ENCODE measurements around the gene ZNF609. TPM values are rescaled to one million over a fixed set of nuclear protein-coding genes. Genes with fewer than 3 reads are reported as not detected.
"Not testable (repeated sequence)": the region's sequence is repeated elsewhere in the genome, so short reads cannot be mapped to it uniquely, and the experiment has no call there.

ZNF609 gene
- total RNA-seq, 4 donors from 2014 or later: 18.6 to 40.1 (median 23.7) TPM

DNA sequence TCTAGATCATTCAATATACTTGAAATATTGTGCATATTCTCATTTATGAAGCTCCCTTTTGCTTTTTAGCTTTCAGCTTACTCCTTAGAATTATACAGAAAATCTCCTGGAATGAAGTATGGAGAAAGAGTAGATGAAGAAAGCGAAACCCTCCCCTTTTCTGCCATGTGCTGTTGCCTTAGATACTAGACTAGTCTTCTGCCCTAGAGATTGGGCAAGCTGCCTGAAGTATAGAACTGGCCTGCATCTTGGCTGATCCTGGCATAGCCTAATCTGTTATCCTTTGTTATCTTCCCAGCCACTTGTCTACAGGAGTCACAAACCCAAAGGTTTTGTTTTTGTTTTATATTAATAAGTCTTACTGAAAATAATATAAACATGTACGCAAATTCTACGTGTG, 176.2 kb downstream of the ZNF609 start:
- Histone ChIP-seq H3K36me3 (no peaks in the 10 kb centered on the region), H3K27me3 (no peaks in the 10 kb centered on the region), H3K4me1 (peaks cover 39% of the 10 kb centered on the region), H3K27ac (no peak overlapping the region), H3K9me3 (no peaks in the 10 kb centered on the region), H3K4me3 (no peak overlapping the region)
- DNase-seq (ENCODE audit: low spot score in 2 of 2): no peak
- WGBS: 92% methylated on average over 3 of the region's 3 CpGs
- TF ChIP-seq POLR2AphosphoS5 (IDR thresholded peaks at IDR 0.05) (no peak), POLR2A (IDR thresholded peaks at IDR 0.05) (no peak), EP300 (IDR thresholded peaks at IDR 0.05) (no peak), CTCF (IDR thresholded peaks at IDR 0.05) (no peak)

- H3K4me1 ChIP-seq: peaks cover 39% of the 10 kb centered on the region
- DNase-seq (ENCODE audit: low spot score in 2 of 2): no peak
Observed at GRCh38 chr15:64637412-64637811, 177.0 kb downstream of the ZNF609 start.

DNA sequence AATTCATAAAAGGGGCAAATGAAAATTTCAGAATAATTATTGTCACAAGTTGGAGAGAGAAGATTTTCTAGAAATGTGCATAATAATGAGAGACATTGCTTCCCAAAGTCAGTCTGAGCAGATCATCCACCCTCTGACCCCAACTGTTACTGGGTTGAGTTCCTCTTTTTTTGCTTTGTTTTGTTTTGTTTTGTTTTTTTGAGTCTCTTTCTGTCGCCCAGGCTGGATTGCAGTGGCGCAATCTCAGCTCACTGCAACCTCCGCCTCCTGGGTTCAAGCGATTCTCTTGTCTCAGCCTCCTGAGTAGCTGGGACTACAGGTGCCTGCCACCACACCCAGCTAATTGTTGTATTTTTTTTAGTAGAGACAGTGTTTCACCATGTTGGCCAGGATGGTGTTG, 179.4 kb downstream of the ZNF609 start:
- 88% methylated on average over 4 of the region's 4 CpGs for WGBS
- H3K4me3 ChIP-seq; H3K9me3 ChIP-seq; H3K27ac ChIP-seq; H3K36me3 ChIP-seq; H3K27me3 ChIP-seq; DNase-seq (ENCODE audit: low spot score in 2 of 2): not testable (repeated sequence)
- H3K4me1 ChIP-seq: peaks cover 34% of the 10 kb centered on the region

More at GRCh38 chr15:64637412-64637811, 177.0 kb downstream of the ZNF609 start:
- no peak overlapping the region for H3K27ac ChIP-seq
- H3K9me3 ChIP-seq: no peaks in the 10 kb centered on the region
- H3K27me3 ChIP-seq: no peaks in the 10 kb centered on the region
- no peak overlapping the region for H3K4me3 ChIP-seq
- no peaks in the 10 kb centered on the region for H3K36me3 ChIP-seq
- TF ChIP-seq EP300 (IDR thresholded peaks at IDR 0.05) (no peak), CTCF (IDR thresholded peaks at IDR 0.05) (no peak), POLR2AphosphoS5 (IDR thresholded peaks at IDR 0.05) (no peak), POLR2A (IDR thresholded peaks at IDR 0.05) (no peak)
- 100% methylated on average over 1 of the region's 1 CpG for WGBS

- Histone ChIP-seq H3K4me1 (peaks cover 28% of the 10 kb centered on the region), H3K4me3 (no peak overlapping the region), H3K27me3 (no peaks in the 10 kb centered on the region), H3K9me3 (no peaks in the 10 kb centered on the region), H3K36me3 (no peaks in the 10 kb centered on the region), H3K27ac (no peak overlapping the region)
- TF ChIP-seq EP300 (IDR thresholded peaks at IDR 0.05) (no peak), CTCF (IDR thresholded peaks at IDR 0.05) (no peak), POLR2A (IDR thresholded peaks at IDR 0.05) (no peak), POLR2AphosphoS5 (IDR thresholded peaks at IDR 0.05) (no peak)
- 64% methylated on average over 5 of the region's 5 CpGs for WGBS
- no peak for DNase-seq (ENCODE audit: low spot score in 2 of 2)
Observed at GRCh38 chr15:64640146-64640871, 179.9 kb downstream of the ZNF609 start.

DNA sequence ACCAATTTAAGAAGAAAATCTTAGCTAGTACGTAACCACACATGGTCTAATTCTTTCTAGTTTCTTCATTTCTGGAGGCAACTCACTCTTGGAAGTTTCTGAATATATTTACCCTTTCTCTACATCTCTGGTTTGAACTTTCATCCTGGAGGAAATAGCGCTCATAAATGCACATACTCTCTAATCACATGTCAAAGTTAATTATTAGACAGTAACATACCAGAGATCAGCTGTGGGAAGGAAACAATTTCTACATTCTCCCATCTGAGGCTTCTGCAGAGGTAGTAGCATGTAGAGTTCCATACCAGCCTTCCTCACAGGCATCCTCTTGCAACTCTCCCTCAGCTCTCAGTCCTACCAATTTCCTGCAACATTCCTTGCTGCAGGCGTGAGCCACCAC, 182.5 kb downstream of the ZNF609 start:
- WGBS: 97% methylated on average over 3 of the region's 3 CpGs
- no peaks in the 10 kb centered on the region for H3K9me3 ChIP-seq
- H3K4me1 ChIP-seq: peaks cover 14% of the 10 kb centered on the region
- TF ChIP-seq CTCF (IDR thresholded peaks at IDR 0.05) (no peak), EP300 (IDR thresholded peaks at IDR 0.05) (no peak), POLR2AphosphoS5 (IDR thresholded peaks at IDR 0.05) (no peak), POLR2A (IDR thresholded peaks at IDR 0.05) (no peak)
- no peaks in the 10 kb centered on the region for H3K27me3 ChIP-seq
- no peak overlapping the region for H3K27ac ChIP-seq
- H3K36me3 ChIP-seq: no peaks in the 10 kb centered on the region
- no peak overlapping the region for H3K4me3 ChIP-seq
- no peak for DNase-seq (ENCODE audit: low spot score in 2 of 2)

- WGBS: 100% methylated on average over 1 of the region's 1 CpG
- Histone ChIP-seq H3K27me3 (no peaks in the 10 kb centered on the region), H3K36me3 (no peaks in the 10 kb centered on the region), H3K4me3 (no peak overlapping the region), H3K9me3 (no peaks in the 10 kb centered on the region), H3K27ac (no peak overlapping the region), H3K4me1 (peaks cover 14% of the 10 kb centered on the region)
- TF ChIP-seq POLR2A (IDR thresholded peaks at IDR 0.05) (no peak), EP300 (IDR thresholded peaks at IDR 0.05) (no peak), POLR2AphosphoS5 (IDR thresholded peaks at IDR 0.05) (no peak), CTCF (IDR thresholded peaks at IDR 0.05) (no peak)
- DNase-seq (ENCODE audit: low spot score in 2 of 2): no peak
Observed at GRCh38 chr15:64643685-64644084, 183.3 kb downstream of the ZNF609 start.

GRCh38 chr15:64644811-64645210, 184.4 kb downstream of the ZNF609 start:
- H3K27ac ChIP-seq: not testable (repeated sequence)

More at GRCh38 chr15:64644811-64645210, 184.4 kb downstream of the ZNF609 start:
- H3K4me1 ChIP-seq; H3K9me3 ChIP-seq; H3K36me3 ChIP-seq; H3K27me3 ChIP-seq; H3K4me3 ChIP-seq; DNase-seq (ENCODE audit: low spot score in 2 of 2): not testable (repeated sequence)

All from suprapubic skin (tissue), 4 donors.